DMS114 treated with DMSO at 0.1 percent for 48 hours (cell line): ENCODE data around the gene TIMM29.
"Not testable (repeated sequence)": the region's sequence is repeated elsewhere in the genome, so short reads cannot be mapped to it uniquely, and the experiment has no call there.

Experiments
- DNase-seq: peaks from one replicate; lab custom pipeline; 2025; ENCODE audit not compliant: unreplicated experiment; lab: John Stamatoyannopoulos, UW

Gene TIMM29

DNA sequence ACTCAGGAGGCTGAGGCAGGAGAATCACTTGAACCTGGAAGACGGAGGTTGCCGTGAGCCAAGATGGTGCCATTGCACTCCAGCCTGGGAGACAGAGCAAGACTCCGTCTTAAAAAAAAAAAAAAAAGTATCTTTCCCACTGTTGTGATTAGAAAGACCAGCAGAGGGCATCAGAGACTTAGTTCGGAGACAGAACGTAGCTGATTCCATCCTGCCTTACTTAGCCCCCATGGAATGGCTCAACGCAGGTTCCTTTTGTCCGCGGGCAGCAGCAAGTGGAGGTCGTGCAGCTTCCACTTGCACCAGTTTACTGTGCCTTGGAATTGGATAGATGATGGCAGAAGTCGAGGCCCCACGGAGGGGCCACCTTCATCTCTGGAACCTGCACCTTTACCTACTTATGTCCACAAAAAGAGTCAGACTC lies 8.1 kb downstream of the TIMM29 start:
- peak; percentile 66 for DNase-seq

DNA sequence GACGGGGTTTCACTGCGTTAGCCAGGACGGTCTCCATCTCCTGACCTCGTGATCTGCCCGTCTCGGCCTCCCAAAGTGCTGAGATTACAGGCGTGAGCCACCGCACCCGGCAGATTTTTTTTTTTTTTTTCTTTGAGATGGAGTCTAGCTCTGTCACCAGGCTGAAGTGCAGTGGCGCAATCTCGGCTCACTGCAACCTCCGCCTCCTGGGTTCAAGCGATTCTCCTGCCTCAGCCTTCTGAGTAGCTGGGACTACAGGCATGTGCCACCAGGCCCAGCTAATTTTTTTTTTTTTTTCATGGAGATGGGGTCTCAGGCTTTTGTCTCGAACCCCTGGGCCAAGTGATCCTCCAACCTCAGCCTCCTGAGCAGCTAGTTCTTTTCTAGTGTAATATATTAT lies 13.0 kb downstream of the TIMM29 start:
- not testable (repeated sequence) for DNase-seq

DNA sequence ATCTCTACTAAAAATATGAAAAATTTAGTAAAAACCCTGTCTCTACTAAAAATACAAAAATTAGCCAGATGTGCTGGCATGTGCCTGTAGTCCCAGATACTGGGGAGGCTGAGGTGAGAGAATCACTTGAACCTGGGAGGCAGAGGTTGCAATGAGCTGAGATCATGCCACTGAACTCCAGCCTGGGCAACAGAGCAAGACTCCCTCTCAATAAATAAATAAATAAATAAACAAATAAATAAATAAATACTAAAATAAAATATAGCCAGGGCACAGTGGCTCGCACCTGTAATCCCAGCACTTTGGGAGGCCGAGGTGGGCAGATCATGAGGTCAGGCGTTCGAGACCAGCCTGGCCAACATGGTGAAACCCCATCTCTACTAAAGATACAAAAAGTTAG lies 14.8 kb downstream of the TIMM29 start:
- not testable (repeated sequence) for DNase-seq

DNA sequence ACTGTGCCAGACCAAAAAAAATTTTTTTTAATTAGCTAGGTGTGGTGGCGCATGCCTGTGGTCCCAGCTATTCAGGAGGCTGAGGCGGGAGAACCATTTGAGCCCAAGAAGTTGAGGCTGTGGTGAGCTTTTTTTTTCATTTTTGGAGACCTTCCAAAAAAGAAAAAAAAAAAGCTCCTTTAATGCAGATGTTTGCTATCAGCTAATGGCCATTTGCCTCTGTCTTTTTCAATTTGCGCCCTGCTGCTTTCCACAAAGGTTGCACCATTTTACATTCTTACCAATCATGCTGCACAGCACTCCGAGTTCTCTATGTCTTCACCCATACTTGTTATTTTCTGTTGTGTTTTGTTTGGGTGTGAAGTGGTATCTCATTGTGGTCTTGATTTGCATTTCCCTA lies 16.7 kb downstream of the TIMM29 start:
- DNase-seq: no peak

GRCh38 chr19:10946958-10947657 lies 18.5 kb downstream of the TIMM29 start:
- DNase-seq: no peak

DNA sequence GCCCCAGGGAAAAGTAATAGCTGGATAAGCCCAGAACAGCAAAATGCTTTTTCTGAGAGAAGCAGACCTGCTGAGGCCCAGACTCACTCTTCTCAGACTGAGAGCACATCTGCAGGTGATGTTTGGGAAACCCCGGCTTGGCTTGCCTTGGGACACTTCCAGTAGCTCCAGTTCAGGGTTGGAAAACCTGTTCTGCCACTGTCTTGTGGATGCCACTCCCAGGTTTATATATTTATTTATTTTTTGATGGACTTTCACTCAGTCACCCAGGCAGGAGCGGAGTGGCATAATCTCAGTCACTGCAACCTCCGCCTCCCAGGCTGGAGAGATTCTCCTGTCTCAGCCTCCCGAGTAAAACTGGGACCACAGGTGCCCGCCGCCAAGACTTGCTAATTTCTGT lies 24.2 kb downstream of the TIMM29 start:
- DNase-seq: no peak

- not testable (repeated sequence) for DNase-seq
Measured at GRCh38 chr19:10959277-10959968, 30.8 kb downstream of the TIMM29 start.

DNA sequence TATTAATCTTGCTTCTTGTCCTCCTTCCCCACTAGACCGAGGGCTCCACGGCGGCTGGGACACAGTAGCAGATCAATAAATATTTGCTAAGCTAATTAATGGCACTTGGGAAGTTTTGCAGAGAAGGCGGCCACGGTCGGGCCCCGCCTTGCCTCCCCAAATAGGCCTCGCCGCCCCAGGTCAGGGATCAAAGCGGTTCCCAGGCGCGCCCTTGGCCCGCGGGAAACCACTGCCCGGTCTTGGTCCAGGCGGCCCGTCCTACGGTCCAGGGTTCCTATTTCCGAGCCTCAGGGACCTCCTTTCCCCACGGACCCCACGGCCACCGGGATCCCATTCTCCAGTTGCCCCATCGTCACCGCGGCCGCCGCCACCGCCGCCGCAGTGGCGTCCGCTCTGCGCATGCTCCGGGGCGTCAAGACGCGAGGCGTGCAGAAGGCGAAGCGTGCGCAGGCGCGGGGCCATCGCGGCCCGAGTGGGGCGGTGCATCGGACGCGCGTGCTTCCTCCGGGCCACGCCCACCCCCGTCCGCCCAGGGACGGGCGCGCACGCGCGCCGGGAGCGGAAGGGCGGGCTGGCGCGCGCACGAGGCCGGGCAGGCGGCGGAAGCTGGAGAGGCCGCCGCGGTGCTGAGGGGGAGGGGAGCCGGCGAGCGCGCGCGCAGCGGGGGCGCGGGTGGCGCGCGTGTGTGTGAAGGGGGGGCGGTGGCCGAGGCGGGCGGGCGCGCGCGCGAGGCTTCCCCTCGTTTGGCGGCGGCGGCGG lies 31.9 kb downstream of the TIMM29 start, which contains the start of gene SMARCA4:
Gene SMARCA4 (plus strand): TSS at position 717 of the 759 bp plus-strand sequence. CDS start 23,122 bp downstream, outside the sequence.
- peak; percentile 73 for DNase-seq

GRCh38 chr19:10961073-10961860 lies 32.7 kb downstream of the TIMM29 start:
- DNase-seq: no peak

GRCh38 chr19:10962863-10963262 lies 34.3 kb downstream of the TIMM29 start:
- no peak for DNase-seq

- DNase-seq: no peak
Measured at GRCh38 chr19:10963865-10964264, 35.3 kb downstream of the TIMM29 start.

- DNase-seq: no peak
Measured at GRCh38 chr19:10964903-10965302, 36.3 kb downstream of the TIMM29 start.

DNA sequence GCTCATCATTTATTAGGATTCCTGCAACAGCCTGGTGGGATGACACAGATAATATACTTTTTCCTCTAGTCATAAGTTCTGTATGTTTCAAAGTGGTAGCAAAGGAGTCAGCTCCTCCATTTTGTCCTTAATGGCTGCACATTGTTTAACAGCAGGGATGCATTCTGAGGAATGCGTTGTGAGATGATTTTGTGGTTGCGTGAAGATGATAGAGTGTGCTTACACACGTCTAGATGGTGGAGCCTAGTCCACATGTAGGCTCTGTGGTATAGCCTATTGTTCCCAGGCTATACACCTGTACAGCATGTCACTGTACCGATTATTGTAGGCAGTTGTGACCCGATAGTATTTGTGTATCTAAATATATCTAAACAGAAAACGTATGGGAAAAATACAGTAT lies 36.8 kb downstream of the TIMM29 start:
- no peak for DNase-seq

DNA sequence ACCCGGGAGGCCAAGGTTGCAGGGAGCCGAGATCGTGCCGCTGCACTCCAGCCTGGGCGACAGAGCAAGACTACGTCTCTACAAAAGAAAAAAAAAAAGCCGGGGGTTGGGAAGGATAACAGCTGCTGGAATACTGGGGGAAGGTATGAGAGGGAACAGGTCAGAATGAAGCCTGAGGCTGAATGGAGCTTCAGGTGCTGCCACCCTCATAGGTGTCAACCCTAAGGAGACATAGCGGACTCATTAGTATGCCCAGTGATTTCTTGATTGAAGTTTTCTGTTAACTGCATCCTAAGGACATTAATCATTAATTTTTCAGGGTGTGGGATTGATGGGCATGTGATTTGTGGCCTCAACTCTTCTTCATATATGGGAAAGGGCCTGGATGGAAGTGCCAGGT lies 38.2 kb downstream of the TIMM29 start:
- DNase-seq: no peak

DNA sequence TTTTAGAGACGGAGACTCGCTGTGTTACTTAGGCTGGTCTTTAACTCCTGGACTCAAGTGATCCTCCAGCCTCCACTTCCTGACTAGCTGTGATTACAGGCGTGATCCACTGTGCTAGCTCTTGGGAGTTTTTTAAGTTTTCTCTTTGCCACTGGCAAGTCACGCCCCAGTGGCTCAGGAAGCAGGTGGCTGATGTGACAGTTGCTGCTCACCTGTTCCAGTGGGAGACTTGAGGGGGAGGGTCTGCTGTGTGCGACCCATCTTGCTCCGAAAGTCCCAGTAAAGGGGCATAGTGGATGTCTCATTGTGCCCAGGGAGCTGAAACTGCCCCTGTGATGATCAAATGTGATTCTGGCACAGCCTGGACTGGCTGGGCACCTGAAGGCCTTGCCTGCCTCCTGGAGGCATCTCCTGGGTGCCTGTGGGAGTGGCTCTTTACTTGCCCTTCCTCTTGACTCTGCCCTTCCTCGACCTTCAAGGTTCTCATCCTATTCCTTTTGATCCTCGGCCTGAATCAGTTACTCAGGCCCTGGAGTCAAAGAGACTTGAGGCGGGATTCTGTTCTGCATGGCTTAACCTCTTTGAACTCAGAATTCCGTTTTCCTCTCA lies 40.0 kb downstream of the TIMM29 start:
- no peak for DNase-seq

GRCh38 chr19:10971107-10971726 lies 42.6 kb downstream of the TIMM29 start:
- no peak for DNase-seq

- no peak for DNase-seq
Measured at GRCh38 chr19:10975374-10976130, 46.9 kb downstream of the TIMM29 start.

GRCh38 chr19:10976131-10976892 lies 47.7 kb downstream of the TIMM29 start:
- no peak for DNase-seq

GRCh38 chr19:10977742-10978092 lies 49.1 kb downstream of the TIMM29 start:
- DNase-seq: no peak
